MM.1S (cell line): ENCODE results near the gene FBLN1.

ENCODE experiments used
- DNase-seq: peaks from one replicate; pipeline ENCODE4 v3.0.0-alpha.2; 2015
- H2AFZ ChIP-seq: fragments of 300-600 bp; sonication (generic); 2 replicates; pipeline ENCODE4 v1.6.0; 2016; ENCODE audit warnings: antibody characterized with exemption, low read length
- H3F3A ChIP-seq: fragments of 300-600 bp; sonication (generic); 2 replicates; pipeline ENCODE4 v1.6.1; 2016; ENCODE audit warnings: mild to moderate bottlenecking, antibody characterized with exemption, low read length, moderate library complexity, mixed read lengths; ENCODE audit not compliant: insufficient read depth
- H3K27ac ChIP-seq: fragments of 300-600 bp; sonication (generic); 2 replicates; pipeline ENCODE4 v1.5.1; 2016; ENCODE audit warnings: mild to moderate bottlenecking, low read length
- H3K27me3 ChIP-seq: fragments of 300-600 bp; sonication (generic); replicated peaks from 2 replicates; pipeline ENCODE4 v1.6.0; 2016; ENCODE audit warnings: low read length; ENCODE audit not compliant: insufficient read depth
- H3K36me3 ChIP-seq: fragments of 300-600 bp; sonication (generic); replicated peaks from 2 replicates; pipeline ENCODE4 v1.6.1; 2016; ENCODE audit warnings: mild to moderate bottlenecking, low read length, mixed read lengths; ENCODE audit not compliant: insufficient read depth
- H3K4me1 ChIP-seq: fragments of 300-600 bp; sonication (generic); 2 replicates; pipeline ENCODE4 v1.6.1; 2016; ENCODE audit warnings: low read length, mixed read lengths
- H3K4me2 ChIP-seq: fragments of 300-600 bp; sonication (generic); 2 replicates; pipeline ENCODE4 v1.6.0; 2016; ENCODE audit warnings: low read depth, low read length
- H3K4me3 ChIP-seq: fragments of 300-600 bp; sonication (generic); 2 replicates; pipeline ENCODE4 v1.5.1; 2016; ENCODE audit warnings: low read length, mixed read lengths
- H3K79me2 ChIP-seq: fragments of 300-600 bp; sonication (generic); 2 replicates; pipeline ENCODE4 v1.6.1; 2016; ENCODE audit warnings: mixed run types, low read length, mixed read lengths
- H3K9ac ChIP-seq: fragments of 300-600 bp; sonication (generic); 2 replicates; pipeline ENCODE4 v1.6.1; 2016; ENCODE audit warnings: low read length, mixed read lengths
- H3K9me2 ChIP-seq: fragments of 300-600 bp; sonication (generic); replicated peaks from 2 replicates; pipeline ENCODE4 v1.6.1; 2016; ENCODE audit warnings: mild to moderate bottlenecking, low read length, mixed read lengths; ENCODE audit not compliant: insufficient read depth
- H3K9me3 ChIP-seq: fragments of 300-600 bp; sonication (generic); replicated peaks from 2 replicates; pipeline ENCODE4 v1.6.1; 2016; ENCODE audit warnings: mild to moderate bottlenecking, low read length, mixed read lengths; ENCODE audit not compliant: insufficient read depth
- H4K20me1 ChIP-seq: fragments of 300-600 bp; sonication (generic); 2 replicates; pipeline ENCODE4 v1.6.1; 2016; ENCODE audit warnings: mild to moderate bottlenecking, low read length, moderate library complexity, mixed read lengths; ENCODE audit not compliant: insufficient read depth
- EZH2 ChIP-seq: fragments of 300-600 bp; sonication (generic); optimal IDR thresholded peaks from 2 replicates; pipeline ENCODE3; 2017; ENCODE audit warnings: low read depth, mild to moderate bottlenecking, antibody characterized with exemption, low read length, mixed read lengths
- EZH2phosphoT487 ChIP-seq: fragments of 300-600 bp; sonication (generic); IDR thresholded peaks from 2 replicates; pipeline ENCODE4 v1.6.1; 2018; ENCODE audit warnings: antibody characterized with exemption, low read length
- TF ChIP-seq, protein P1 (sequence below): fragments of 300-600 bp; sonication (generic); IDR thresholded peaks from 2 replicates; pipeline ENCODE4 v1.5.1; 2016; ENCODE audit warnings: antibody characterized with exemption, low read length, mixed read lengths

The FBLN1 gene

DNA sequence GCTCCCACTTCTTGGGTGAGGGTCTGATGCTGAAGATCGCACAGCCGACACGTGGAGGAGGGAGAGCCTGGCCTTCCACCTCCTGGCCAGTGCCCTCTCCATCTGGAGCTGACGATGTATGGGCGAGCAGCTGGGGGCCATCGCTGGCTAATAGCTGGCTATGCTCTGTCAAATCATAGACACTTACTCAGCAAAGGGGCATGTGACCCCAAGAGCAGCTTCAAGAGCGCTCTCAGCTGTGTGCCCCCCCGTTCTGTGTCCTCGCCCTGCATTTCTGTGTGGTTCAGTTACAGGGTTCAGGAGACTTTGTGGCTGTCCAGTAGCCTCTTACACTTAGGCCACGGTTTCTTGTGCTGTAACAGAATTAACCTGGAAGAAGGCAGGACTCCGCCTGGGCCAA, 26.4 kb downstream of the FBLN1 start:
- Histone ChIP-seq H3K36me3 (no peaks in the 10 kb centered on the region), H3K9ac (no peak overlapping the region), H2AFZ (no peak overlapping the region), H3K27me3 (peaks cover 95% of the 10 kb centered on the region), H3K4me3 (no peak overlapping the region), H3K9me2 (no peaks in the 10 kb centered on the region), H3K9me3 (no peaks in the 10 kb centered on the region), H3K4me1 (no peaks in the 10 kb centered on the region), H4K20me1 (no peaks in the 10 kb centered on the region), H3F3A (no peaks in the 10 kb centered on the region), H3K79me2 (no peaks in the 10 kb centered on the region), H3K4me2 (no peak overlapping the region), H3K27ac (no peak overlapping the region)
- TF ChIP-seq EZH2phosphoT487 (no peak), EZH2 (no peak)
- TF ChIP-seq, protein P1, sequence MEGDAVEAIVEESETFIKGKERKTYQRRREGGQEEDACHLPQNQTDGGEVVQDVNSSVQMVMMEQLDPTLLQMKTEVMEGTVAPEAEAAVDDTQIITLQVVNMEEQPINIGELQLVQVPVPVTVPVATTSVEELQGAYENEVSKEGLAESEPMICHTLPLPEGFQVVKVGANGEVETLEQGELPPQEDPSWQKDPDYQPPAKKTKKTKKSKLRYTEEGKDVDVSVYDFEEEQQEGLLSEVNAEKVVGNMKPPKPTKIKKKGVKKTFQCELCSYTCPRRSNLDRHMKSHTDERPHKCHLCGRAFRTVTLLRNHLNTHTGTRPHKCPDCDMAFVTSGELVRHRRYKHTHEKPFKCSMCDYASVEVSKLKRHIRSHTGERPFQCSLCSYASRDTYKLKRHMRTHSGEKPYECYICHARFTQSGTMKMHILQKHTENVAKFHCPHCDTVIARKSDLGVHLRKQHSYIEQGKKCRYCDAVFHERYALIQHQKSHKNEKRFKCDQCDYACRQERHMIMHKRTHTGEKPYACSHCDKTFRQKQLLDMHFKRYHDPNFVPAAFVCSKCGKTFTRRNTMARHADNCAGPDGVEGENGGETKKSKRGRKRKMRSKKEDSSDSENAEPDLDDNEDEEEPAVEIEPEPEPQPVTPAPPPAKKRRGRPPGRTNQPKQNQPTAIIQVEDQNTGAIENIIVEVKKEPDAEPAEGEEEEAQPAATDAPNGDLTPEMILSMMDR, result no peak
- DNase-seq, result no peak

DNA sequence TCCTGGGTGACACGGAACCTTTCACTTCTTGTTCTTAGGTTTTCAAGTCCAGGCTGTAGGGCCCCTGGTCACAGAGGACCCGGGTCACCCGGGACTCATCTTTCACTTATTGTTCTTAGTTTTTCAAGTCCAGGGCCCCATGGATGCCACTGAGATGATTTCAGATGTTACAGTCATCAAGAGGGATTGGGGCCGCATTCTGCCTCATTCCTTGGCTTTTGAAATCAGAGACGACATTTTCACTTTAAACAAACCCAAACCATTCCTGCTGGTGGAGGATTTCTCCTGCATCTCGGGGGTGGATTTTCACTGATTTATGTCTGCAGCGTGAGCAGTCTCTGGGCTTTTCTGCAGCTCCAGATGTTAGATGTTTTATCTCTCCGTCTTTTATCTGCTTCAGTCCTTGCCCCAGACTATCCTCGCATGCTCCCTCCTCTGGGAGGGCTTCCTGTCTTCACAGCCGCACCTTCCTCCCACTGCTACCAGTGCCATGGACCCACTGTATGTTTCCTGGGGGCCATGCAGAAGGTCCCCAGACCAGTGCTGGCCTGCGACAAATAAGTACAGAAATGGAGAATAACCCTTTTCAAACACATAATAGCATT, 27.4 kb downstream of the FBLN1 start:
- no peaks in the 10 kb centered on the region for H4K20me1 ChIP-seq
- TF ChIP-seq EZH2 (no peak), EZH2phosphoT487 (no peak)
- TF ChIP-seq, protein P1, result no peak
- peaks cover 95% of the 10 kb centered on the region for H3K27me3 ChIP-seq
- H3K4me1 ChIP-seq, result no peaks in the 10 kb centered on the region
- H3K9me3 ChIP-seq, result no peaks in the 10 kb centered on the region
- no peaks in the 10 kb centered on the region for H3K9me2 ChIP-seq
- no peak overlapping the region for H3K4me2 ChIP-seq
- no peaks in the 10 kb centered on the region for H3K36me3 ChIP-seq
- H3K4me3 ChIP-seq, result no peak overlapping the region
- H3K79me2 ChIP-seq, result no peaks in the 10 kb centered on the region
- no peak overlapping the region for H3K27ac ChIP-seq
- H3K9ac ChIP-seq, result no peak overlapping the region
- no peak overlapping the region for H2AFZ ChIP-seq
- DNase-seq, result no peak
- no peaks in the 10 kb centered on the region for H3F3A ChIP-seq

DNA sequence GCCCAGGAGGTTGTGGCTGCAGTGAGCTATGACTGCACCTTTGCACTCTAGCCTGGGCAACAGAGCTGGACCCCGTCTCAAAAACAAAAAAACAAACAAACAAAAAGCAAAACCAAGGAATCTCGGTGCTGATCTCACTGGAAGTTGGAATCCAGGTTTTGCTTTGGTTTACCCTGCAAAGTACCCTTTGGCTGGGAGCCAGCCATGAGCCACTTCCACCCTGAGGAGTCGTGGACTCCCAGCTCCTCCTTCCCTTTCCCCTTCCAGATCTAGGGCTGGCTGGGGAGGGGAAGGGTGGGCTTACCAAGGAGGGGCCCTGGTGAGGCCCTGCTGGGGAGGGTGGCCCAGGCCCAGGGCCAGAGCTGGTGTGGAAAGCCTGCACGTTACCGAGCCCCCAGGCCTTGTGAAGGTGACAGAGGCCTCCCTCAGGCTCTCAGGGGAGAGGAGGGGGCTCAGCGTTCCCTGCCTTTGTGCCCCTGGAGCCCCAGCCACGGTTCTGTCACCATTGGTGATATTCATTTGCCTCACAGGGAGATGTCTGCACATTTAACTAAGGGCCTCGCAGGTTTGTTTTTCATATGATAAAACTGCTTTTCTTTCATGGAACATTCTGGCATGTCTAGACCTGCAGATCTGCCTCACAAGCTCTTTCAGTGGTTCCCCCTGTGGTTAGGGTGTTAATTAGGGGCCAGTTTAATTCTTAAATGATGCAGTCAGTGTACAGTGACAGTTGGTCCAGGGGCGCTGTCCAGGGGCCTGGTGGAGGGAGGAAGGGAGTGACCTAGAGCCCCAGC, 29.0 kb downstream of the FBLN1 start:
- Histone ChIP-seq H3K36me3 (no peaks in the 10 kb centered on the region), H3K4me2 (no peak overlapping the region), H2AFZ (no peak overlapping the region), H3K9me3 (no peaks in the 10 kb centered on the region), H3K4me1 (no peaks in the 10 kb centered on the region), H3K27me3 (peaks cover 94% of the 10 kb centered on the region), H3K9ac (no peak overlapping the region), H3K9me2 (no peaks in the 10 kb centered on the region), H3K27ac (no peak overlapping the region), H4K20me1 (no peaks in the 10 kb centered on the region), H3F3A (no peaks in the 10 kb centered on the region), H3K79me2 (no peaks in the 10 kb centered on the region), H3K4me3 (no peak overlapping the region)
- no peak for DNase-seq
- TF ChIP-seq, protein P1, result no peak
- TF ChIP-seq EZH2 (no peak), EZH2phosphoT487 (no peak)
